GM19240 (cell line): ENCODE measurements around the gene KMT5C.

Experiments used
- DNase-seq: peaks from one replicate; pipeline ENCODE4 v3.0.0; 2011; ENCODE audit warnings: low spot score; ENCODE audit not compliant: insufficient read length

The KMT5C gene

GRCh38 chr19:55385724-55386492, 46.2 kb downstream of the KMT5C start, which contains the start of gene RPL28:
Gene RPL28, plus strand, starts transcription at chr19:55385932. Its CDS starts 426 bp downstream, at chr19:55386358.
- peak; percentile 98 for DNase-seq

GRCh38 chr19:55386493-55386971, 46.9 kb downstream of the KMT5C start:
- no peak for DNase-seq

GRCh38 chr19:55387736-55388497, 48.2 kb downstream of the KMT5C start:
- DNase-seq: no peak

- DNase-seq: no peak
These were observed 50.0 kb downstream of the KMT5C start for GRCh38 chr19:55389386-55390317.

- DNase-seq: no peak
These were observed 50.8 kb downstream of the KMT5C start for GRCh38 chr19:55390461-55390880.

- DNase-seq: no peak
These were observed 51.6 kb downstream of the KMT5C start for GRCh38 chr19:55391191-55391670.

- no peak for DNase-seq
These were observed 52.3 kb downstream of the KMT5C start for GRCh38 chr19:55391702-55392615.

- DNase-seq: no peak
These were observed 53.4 kb downstream of the KMT5C start for GRCh38 chr19:55392820-55393761.
